ENCODE results near the gene CD55.

CD55 gene

GRCh38 chr1:207361029-207361428 is 39.6 kb downstream of the CD55 start:
- TF ChIP-seq CTCF (IDR thresholded peaks at IDR 0.05; ENCODE audit: insufficient read depth, low read length, missing control alignments), result no peak
- CTCF ChIA-PET, result no interaction called here

DNA sequence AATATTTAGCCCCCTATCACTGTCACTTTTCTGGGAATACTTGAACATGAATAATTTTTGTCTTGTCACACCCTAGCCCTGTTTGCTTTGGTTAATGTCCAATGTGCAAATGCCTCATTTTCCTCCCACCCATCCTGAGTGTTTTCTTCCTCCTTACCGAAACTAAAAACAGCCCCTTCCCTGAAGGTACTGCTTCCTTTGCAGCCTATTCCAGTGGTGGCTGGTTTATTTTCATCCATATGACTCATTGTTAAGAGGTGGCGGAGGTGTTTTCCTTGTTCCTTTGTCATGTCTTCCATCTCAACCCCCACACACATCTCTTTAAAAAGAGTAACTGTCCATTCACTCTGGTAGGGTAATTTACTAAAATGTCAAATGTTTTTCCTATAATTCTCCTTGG is 40.4 kb downstream of the CD55 start:
- no peak for TF ChIP-seq CTCF (IDR thresholded peaks at IDR 0.05; ENCODE audit: insufficient read depth, low read length, missing control alignments)
- no peak overlapping the region for H3K4me3 ChIP-seq (ENCODE audit: low read depth, low read length)
- ChIA-PET POLR2A (no interaction called here), CTCF (interaction anchor here (1.2 kb wide), 1 partner anchor 285 kb away, joined by 3 read pairs; no protein-coding TSS in a partner anchor)
- DNase-seq (ENCODE audit: low read depth, low spot score), result no peak

More at GRCh38 chr1:207361029-207361428, 39.6 kb downstream of the CD55 start:
- no peak overlapping the region for H3K4me3 ChIP-seq (ENCODE audit: low read depth, low read length)
- POLR2A ChIA-PET, result no interaction called here
- DNase-seq (ENCODE audit: low read depth, low spot score), result no peak

- ChIA-PET CTCF (interaction anchor here (1.2 kb wide), 1 partner anchor 286 kb away, joined by 3 read pairs; no protein-coding TSS in a partner anchor), POLR2A (no interaction called here)
- no peak for TF ChIP-seq CTCF (IDR thresholded peaks at IDR 0.05; ENCODE audit: insufficient read depth, low read length, missing control alignments)
Observed at GRCh38 chr1:207362962-207363860, 41.7 kb downstream of the CD55 start.

GRCh38 chr1:207363871-207364270 is 42.4 kb downstream of the CD55 start:
- no peak for TF ChIP-seq CTCF (IDR thresholded peaks at IDR 0.05; ENCODE audit: insufficient read depth, low read length, missing control alignments)
- CTCF ChIA-PET, result no interaction called here
- DNase-seq (ENCODE audit: low read depth, low spot score), result no peak
- POLR2A ChIA-PET, result no interaction called here
- H3K4me3 ChIP-seq (ENCODE audit: low read depth, low read length), result no peak overlapping the region

More at GRCh38 chr1:207362962-207363860, 41.7 kb downstream of the CD55 start:
- H3K4me3 ChIP-seq (ENCODE audit: low read depth, low read length), result no peak overlapping the region
- no peak for DNase-seq (ENCODE audit: low read depth, low spot score)

DNA sequence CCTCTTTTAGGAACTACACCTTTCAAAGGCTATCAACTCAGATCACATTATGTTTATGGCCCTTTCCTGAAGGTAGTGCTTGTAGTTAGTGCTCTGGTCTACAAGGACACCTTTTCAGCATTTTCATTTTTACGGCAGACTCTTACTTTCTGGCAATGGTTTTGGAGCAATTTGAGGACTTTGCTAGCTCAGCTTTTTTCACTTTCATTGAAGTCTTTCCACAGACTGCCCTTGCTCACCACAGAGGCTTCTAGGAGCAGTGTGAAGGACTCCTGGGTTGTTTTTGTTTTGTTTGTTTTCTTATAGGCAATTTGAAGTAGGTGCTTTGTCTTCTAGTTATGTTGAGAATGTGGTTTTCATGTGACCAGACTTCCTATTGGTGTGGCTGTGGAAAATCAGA is 43.1 kb downstream of the CD55 start:
- POLR2A ChIA-PET, result no interaction called here
- CTCF ChIA-PET, result no interaction called here
- TF ChIP-seq CTCF (IDR thresholded peaks at IDR 0.05; ENCODE audit: insufficient read depth, low read length, missing control alignments), result no peak
- no peak overlapping the region for H3K4me3 ChIP-seq (ENCODE audit: low read depth, low read length)
- DNase-seq (ENCODE audit: low read depth, low spot score), result no peak

GRCh38 chr1:207365063-207365462 is 43.6 kb downstream of the CD55 start:
- DNase-seq (ENCODE audit: low read depth, low spot score), result no peak
- ChIA-PET CTCF (no interaction called here), POLR2A (no interaction called here)
- TF ChIP-seq CTCF (IDR thresholded peaks at IDR 0.05; ENCODE audit: insufficient read depth, low read length, missing control alignments), result no peak
- H3K4me3 ChIP-seq (ENCODE audit: low read depth, low read length), result no peak overlapping the region

All from AG04449 (cell line).